ENCODE results near the gene KCTD11. TPM values are rescaled to one million over a fixed set of nuclear protein-coding genes. Genes with fewer than 3 reads are reported as not detected.
A peak's percentile ranks its signal among the peaks of the same experiment; 100 is the strongest.

The KCTD11 gene
- total RNA-seq, 1 donor from 2014 or later: 3.8 TPM

DNA sequence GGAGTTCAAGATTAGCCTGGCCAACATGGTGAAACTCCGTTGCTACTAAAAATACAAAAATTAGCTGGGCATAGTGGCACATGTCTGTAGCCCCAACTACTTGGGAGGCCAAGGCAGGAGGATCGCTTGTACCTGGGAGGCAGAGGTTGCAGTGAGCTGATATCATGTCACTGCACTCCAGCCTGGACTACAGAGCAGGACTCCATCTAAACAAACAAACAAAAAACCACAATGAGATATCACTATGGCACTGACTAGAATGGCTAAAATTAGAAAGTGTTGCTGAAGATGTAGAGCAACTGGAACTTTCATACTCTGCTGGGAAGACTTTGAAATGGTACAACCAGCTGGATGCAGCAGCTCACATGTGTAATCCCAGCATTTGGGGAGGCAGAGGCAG, 22.4 kb downstream of the KCTD11 start:
- no peak for DNase-seq (ENCODE audit: low read depth in 2 of 2)

DNA sequence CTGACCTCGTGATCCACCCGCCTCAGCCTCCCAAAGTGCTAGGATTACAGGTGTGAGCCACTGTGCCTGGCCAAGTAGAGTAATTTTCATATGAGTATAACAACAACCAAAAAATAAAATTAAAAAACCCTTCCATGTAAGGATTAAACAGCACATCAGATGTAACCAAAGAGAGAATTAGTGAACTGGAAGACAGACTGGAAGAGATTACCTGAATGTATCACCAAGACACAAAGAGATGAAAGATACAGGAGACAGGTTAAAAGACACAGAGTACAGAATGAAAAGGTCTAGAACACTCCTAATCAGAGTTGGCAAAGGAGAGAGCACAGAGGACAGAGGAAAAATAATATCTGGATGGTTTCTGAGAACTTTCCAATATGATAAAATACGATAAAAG, 27.2 kb downstream of the KCTD11 start:
- DNase-seq (ENCODE audit: low read depth in 2 of 2): no peak

DNA sequence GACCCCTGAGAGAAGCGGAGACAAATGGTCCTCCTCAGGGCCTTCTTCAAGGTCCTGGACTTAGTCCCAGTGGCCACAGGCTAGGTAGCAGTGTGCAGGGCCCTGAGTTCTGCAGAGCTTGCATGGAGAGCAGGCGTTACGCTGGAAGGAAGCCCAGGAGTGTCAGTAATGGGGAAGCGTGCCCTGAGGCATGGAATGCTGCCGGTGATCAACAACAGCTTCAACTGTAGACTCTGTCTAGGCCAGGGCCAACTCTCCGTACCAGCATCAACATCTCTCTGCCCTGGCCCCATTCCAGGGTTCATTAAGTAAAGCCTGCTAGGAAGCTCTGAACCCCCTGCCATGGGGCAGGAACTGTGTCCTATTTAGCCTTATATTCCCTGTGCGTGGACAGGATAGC, 28.4 kb downstream of the KCTD11 start:
- DNase-seq (ENCODE audit: low read depth in 2 of 2): peak in 1 of 2 donors; percentile 41

DNA sequence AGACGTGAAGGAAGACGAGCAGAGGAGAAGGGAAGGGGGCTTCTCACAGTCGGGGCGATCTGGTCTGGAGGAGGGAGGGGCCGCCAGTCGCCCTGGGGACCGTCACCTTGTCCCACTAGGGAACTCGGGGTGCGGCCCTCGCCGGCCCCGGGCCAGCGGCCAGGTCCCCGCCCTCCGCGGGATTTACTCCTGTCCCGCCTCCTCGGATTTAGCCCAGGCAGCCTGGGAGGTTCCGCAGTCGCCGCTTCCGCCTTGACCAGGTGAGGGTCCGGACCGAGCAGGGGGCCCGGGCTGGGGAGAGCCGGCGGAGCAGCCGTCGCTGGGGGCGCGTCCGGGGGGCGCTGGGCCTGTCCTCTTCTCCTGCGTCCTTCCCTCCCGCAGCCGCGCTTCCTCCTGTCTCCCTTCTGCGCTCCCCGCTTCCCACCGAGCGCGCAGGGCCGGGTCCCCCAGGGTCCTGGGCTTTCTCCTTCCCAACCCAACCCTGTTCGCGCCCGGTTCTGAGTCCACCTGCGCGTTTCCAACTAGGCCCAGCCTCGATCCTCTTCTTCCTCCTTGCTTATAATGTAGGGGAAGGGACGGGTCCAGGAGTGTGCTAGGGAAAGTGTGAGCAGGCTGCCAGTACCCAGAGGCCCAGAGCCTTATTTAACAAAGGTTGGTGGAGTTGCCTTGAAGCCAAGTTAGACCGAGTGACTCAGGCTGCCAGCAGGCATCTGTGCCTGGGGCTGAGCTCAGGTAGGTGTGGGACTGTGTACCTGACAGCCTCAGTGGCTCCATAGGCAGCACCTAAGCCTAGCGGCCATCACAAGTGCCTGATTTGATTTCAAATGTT, 29.1 kb downstream of the KCTD11 start, which contains the start of gene TNK1:
Gene TNK1, plus strand, starts transcription at position 235 of the 829 bp plus-strand sequence. CDS start 1,838 bp downstream, outside the sequence.
- no peak for DNase-seq (ENCODE audit: low read depth in 2 of 2)

DNA sequence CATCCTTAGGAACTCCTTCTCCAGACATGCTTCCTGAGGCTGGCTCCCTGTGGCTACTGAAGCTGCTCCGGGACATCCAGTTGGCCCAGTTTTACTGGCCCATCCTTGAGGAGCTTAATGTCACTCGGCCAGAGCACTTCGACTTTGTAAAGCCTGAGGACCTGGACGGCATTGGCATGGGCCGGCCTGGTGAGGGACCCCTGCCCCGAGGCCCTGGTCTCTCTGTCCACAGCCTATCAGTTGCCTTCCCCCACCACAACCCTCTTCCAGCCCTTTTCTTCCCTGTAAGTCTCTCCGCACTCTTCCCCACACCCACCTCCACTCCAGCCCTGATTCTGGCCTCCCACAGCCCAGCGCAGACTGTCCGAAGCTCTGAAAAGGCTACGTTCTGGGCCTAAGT, 30.9 kb downstream of the KCTD11 start:
- DNase-seq (ENCODE audit: low read depth in 2 of 2): no peak

DNA sequence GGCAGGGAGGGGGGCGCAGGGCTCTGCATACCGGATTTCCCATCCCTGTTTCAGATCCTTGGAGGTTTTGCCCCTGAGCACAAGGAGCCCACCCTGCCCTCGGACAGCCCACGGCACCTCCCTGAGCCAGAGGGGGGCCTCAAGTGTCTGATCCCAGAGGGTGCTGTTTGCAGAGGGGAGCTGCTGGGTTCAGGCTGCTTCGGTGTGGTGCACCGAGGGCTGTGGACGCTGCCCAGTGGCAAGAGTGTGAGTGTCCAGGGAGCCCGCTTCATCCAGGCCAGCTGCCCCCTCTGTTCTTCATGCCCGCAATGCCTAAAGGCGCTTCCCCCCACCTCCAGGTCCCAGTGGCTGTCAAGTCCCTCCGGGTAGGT, 31.4 kb downstream of the KCTD11 start:
- no peak for DNase-seq (ENCODE audit: low read depth in 2 of 2)

DNA sequence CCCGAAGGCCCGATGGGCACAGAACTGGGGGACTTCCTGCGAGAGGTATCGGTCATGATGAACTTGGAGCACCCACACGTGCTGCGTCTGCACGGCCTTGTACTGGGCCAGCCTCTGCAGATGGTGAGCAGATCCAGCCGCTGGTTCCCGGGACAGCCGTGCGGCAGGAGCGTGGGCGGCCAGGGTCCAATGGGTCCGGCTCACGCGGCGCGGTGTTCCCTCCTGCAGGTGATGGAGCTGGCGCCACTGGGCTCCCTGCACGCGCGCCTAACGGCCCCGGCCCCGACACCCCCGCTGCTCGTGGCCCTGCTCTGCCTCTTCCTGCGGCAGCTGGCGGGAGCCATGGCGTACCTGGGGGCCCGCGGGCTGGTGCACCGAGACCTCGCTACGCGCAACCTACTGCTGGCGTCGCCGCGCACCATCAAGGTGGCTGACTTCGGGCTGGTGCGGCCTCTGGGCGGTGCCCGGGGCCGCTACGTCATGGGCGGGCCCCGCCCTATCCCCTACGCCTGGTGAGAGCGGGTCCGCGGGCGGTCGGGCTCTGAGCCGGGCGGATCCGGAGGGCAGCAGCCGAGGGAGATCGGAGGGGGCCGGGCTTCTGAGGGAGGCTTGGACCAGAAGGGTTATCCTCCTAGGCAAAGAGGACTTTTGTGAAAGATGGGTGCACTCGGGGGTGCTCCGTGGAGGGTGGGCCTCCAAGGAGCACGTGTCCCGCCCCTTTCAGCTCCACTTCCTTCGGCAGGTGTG, 32.0 kb downstream of the KCTD11 start:
- peak in 1 of 2 donors; percentile 50 for DNase-seq (ENCODE audit: low read depth in 2 of 2)

DNA sequence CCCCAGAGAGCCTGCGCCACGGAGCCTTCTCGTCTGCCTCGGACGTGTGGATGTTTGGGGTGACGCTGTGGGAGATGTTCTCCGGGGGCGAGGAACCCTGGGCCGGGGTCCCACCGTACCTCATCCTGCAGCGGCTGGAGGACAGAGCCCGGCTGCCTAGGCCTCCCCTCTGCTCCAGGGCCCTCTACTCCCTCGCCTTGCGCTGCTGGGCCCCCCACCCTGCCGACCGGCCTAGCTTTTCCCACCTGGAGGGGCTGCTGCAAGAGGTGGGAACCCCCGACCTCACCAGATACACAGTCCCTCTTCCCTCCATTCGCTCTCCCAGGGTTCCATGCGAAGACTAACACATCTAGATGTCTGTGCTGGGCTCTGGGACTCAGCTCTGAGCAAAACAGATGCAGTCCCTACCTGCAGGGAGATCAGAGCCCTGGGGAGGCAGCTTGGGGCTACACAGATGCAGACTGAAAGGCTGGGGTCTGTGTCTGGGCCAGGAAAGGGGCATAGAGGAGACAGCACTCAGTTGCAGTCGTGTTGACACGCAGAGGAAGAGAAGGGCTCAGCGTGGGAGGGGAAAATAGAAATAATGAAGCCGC, 32.6 kb downstream of the KCTD11 start:
- no peak for DNase-seq (ENCODE audit: low read depth in 2 of 2)

DNA sequence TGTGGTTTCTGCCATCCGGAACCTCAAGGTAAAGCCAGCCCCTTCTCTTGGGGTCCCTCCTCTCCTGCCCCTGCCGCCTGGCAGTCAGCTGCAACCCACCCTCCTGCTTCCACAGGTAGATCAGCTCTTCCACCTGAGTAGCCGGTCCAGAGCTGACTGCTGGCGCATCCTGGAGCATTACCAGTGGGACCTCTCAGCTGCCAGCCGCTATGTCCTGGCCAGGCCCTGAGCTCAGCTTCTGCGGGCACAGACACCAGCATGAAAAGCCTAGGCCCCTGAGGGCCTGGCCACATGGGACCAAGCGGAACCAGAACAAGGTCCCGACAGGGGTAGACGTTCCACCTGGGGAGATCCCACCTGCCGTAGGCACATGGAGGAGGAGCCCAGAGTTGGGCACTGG, 36.9 kb downstream of the KCTD11 start:
- no peak for DNase-seq (ENCODE audit: low read depth in 2 of 2)

DNA sequence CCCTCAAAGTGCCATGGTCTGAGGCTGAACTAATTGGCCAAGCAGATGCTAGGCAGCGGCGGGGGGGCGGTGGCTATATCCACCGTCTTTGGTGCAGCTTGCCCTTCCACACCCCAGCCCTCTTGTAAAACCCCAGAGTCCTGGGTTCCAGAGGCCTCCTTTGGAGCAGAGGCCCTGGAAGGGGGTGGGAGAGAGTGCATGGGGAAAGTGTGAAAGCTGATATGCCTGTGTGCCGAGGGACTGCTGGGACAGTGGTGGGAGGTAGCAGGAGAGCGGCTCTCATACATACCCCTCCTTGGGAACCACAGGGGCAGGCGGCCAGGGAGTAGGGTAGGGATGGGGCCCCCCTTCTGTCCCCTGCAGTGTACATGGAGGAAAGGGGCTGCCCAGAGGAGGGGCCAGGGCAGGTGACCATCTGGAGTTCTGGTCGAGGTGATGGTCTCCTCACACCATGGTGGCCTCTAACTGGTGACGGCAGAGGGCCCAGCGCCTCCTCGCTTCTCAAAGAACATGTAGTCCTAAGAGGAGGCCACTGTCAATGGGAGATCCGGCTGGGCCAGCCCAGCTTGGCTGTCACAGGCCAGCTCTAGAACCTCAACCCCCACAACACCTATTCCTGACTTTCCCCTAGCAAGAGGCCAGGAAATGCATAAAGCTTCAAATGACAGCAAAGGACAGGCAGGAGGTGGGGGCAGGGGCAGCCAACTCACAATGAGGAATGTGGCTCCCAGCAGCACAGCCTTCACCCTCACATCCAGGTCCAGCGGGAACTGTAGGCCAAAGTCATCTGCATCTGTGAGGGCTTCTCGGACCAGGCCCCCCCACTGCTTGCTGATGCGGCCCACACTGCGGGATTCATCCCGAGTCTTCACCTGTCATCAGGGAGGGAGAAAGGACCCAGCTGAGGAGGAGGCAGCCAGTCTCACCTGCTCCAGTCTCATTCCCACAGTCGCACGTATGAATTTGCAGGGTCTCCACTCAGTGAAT, 38.3 kb downstream of the KCTD11 start:
- no peak for DNase-seq (ENCODE audit: low read depth in 2 of 2)

DNA sequence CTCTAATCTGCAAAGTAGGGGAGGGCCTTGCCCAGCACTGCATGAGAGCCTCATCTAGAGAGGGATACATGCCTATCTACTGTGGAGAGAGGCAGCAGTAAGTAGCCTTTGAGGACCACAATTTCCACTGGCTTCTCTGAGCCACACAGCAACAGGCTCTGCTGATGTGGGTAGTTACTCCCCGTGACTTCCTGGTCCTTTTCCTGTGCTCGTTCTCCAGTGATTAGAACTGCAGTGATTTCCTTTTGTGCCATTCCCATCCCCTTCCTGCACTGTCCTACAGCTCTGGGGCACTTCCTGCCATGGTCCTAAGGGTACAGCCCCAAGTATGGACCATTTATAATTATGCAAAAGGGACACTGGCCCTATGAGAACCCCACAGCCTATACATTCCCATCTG, 39.3 kb downstream of the KCTD11 start:
- peak; percentile 40 to 70 for DNase-seq (ENCODE audit: low read depth in 2 of 2)

DNA sequence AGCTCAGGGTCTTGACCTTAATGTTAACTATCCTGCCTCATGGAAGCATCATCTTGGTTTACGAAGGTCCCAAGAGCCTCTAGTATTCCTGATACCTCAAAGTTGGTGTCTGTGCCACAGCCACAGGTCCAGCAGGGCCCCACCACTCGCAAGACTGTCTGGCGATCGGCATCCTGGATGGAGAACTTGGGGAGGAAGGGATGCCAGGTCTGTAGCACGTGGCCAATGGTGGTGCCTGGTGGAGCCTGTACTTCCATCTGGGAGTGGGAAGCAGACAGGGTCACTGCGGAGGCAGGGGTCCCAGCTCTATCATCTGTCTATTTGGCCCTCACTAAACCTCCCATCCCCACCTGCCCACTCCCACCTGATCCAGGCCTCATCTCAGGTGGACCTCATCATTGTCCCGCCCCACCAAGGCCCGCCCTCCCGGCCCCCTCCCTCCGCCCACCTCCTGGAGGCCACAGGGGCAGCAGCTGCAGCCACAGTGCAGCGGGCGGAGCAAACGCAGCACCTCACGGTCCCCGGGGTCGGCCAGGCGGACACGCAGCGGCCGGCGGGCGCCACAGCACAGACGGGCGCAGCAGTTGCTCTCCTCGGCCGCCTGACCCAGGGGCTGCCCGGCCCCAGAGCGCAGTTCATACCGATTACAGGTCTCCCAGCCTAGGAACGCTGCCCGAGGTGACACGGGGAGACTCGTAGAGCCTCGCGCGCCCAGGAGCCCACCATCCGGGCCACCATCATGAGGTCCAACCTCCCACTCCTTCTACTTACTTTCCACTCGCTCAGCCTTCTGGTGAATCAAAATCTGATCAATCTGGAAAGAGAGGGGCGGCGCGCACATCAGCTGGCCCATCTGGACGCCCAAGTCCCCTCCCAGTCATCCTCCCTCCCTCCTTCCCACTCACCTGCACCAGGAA, 41.0 kb downstream of the KCTD11 start:
- DNase-seq (ENCODE audit: low read depth in 2 of 2): no peak

DNA sequence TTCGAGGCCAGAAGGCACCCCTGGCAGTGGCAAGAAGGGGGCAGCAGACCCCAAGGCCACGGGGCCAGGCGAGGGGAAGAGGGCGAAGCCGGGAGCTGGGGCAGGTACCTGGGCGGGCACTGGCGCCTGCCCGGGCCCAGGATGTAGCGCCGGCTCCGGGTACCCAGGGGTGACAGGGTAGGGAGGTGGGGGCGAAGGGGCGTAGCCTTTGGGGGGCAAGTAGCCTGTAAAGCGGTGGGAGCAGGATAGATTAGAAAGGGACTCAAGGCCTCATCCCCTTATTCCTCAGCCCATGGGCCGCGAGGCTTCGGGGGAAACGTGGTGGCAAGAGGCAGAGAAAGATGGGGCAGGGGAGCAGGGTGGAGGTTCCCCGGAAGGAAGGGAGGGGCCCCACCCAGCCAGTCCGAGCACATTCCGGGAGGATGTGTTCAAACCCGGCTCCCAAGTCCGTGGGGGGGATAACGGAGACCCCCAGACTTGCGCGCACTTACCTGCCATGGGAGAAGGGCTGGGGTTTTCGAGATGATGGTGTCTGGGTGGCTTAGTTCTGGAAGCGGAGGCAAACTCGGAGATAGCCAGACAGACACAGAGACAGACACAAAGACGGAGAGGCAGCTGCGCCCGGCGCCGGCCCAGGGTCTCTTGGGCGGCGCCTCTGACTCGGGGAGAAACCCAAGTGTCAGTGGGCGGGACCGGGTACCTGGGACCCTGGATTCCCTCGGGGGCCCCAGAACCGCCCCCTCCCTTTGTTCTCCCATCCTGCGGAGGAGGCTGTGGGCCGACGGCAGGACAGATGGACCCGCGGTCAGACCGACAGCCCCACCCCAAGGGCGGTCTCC, 41.9 kb downstream of the KCTD11 start:
- DNase-seq (ENCODE audit: low read depth in 2 of 2): no peak

DNA sequence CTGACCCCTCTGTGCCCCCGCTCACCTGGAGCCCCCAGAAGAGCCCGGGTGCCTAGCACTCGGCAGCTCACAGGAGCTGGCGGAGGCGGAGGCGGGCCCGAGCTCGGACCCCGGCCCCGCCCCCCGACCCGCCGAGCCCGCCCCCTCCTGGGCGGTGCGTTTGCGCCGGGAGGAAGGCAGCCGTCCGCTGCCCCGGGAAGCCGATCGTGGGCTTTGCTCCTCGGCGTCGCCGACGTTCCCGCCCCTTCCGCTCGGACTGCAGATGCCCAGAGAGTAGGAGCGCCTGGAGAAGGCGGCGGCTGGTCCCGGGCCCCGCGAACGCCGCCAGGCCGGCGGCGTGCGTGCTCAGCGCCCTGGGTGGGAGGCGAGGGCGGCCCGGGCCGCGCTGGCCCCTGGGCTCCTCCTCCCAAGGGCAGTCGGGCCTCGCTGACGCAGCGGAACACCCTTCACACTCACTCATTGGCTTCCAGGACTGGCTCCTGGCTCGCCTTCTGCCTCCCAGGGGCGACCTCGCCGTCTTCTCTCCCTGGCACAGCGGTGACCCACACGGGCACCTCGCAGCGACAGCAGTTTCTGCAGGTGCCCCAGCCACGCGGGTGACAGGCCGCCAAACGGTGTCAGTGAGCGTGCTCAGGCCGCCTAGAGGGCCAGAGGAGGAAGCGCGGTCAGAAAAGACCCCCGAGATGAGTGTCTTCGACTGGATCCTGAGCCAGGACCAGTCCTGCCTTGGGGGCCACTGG, 42.7 kb downstream of the KCTD11 start, which contains the start of gene PLSCR3:
Gene PLSCR3, minus strand, starts transcription at position 74 of the 740 bp plus-strand sequence. CDS start 415 bp downstream, outside the sequence.
- peak; percentile 78 to 87 for DNase-seq (ENCODE audit: low read depth in 2 of 2)

DNA sequence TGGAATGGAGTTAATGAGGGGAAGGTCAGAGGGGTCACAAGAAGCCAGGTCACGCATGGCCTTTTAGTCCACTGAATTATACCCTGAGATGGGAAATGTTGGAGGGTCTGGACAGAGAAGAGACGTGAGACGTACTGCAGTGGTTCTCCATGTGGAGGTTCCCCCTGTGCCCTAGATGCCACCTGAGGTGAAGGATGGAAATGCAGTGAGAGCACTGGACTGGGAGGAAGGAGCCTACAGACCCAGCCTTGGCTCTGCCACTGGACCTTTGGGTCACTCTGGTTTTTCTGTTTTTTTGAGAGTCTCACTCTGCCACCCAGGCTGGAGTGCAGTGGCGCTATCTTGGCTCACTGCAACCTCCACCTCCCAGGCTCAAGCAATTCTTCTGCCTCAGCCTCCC, 44.2 kb downstream of the KCTD11 start:
- no peak for DNase-seq (ENCODE audit: low read depth in 2 of 2)

DNA sequence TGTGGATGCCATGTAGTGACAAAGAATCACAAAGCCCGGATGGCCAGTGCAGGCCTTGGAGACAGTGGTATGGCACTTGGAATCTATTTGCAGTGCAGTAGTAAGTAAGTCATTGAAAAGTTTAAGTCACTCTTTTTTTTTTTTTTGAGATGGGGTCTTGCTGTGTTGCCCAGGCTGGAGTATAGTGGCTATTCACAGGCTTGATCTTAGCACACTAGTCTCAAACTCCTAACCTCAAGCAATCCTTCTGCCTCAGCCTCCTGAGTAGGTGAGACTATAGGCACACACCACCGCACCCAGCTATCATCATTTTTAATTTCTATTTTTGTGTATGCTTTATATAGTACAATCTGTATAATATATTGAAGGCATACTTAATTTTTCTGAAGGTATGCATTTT, 46.6 kb downstream of the KCTD11 start:
- DNase-seq (ENCODE audit: low read depth in 2 of 2): no peak

DNA sequence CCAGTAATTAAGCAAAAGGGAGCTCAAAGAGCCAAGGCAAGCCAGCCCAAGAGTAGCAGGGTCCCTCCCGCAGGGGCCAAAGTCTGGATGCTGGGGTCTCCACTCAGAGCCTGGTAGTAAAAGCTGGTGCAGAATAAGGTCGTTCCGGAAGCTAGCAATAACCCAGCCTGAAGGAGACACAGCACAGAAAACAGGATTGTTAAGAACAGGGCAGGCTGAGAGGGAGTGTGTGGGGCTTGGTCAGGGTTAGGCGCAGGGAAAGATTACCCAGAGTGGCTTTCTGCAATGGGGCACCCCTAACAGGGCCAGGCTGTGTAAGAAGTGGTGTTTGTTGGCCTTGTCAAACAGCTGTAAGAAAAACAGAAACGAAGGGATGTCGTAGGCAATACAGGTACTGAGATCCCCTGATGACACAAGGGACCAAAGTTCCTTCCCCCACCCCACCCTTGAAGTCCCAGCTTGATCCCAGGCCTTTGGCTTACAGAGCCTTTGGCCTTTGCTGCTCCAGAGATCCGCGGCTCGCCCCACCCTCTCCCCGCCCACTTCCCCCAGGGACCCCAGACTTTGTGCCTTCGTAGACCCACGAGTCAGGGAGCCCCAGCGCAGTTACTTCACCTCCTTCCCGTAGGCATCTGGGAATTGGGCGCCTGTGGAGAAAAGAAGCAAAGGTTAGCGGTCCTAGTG, 51.2 kb downstream of the KCTD11 start:
- peak in 1 of 2 donors; percentile 10 for DNase-seq (ENCODE audit: low read depth in 2 of 2)

DNA sequence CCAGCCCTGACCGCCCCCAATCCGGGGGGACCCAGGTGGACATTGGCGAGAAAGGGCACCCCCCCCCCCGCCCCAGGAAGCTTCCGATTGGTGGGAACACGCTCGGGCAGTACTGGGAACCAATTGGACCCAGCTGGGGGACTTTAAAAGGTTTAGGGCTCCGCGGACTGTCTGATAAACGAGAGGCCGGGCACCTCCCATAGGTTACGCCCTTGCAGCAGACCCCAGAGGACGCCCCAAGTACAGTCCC, 51.7 kb downstream of the KCTD11 start:
- no peak for DNase-seq (ENCODE audit: low read depth in 2 of 2)
